DMS53 treated with DMSO at 0.1 percent for 48 hours (cell line): ENCODE data around the gene TLR1.
"Not testable (repeated sequence)": the region's sequence is repeated elsewhere in the genome, so short reads cannot be mapped to it uniquely, and the experiment has no call there.

Experiments used
- DNase-seq: peaks from one replicate; lab custom pipeline; 2025; ENCODE audit not compliant: unreplicated experiment; lab: John Stamatoyannopoulos, UW

TLR1 gene

DNA sequence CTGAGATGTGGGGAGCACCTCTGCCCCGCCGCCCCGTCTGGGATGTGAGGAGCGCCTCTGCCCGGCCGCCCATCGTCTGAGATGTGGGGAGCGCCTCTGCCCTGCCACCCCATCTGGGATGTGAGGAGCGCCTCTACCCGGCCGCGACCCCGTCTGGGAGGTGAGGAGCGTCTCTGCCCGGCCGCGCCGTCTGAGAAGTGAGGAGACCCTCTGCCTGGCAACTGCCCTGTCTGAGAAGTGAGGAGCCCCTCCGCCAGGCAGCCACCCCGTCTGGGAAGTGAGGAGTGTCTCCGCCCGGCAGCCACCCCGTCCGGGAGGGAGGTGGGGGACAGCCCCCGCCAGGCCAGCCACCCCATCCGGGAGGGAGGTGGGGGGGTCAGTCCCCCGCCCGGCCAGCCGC is 2.9 kb upstream of the TLR1 start:
- DNase-seq = not testable (repeated sequence)

DNA sequence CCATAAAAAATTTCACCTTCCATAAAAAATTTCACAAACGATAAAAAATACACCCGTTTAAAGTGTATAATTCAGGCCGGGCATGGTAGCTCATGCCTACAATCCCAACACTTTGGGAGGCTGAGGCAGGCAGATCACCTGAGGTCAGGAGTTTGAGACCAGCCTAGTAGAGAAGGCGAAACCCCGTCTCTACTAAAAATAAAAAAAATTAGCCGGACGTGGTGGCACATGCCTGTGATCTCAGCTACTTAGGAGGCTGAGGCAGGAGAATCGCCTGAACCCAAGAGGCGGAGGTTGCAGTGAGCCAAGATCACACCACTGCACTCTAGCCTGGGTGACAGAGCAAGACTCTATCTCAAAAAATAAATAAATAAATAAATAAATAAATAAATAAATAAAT is 1.7 kb upstream of the TLR1 start:
- not testable (repeated sequence) for DNase-seq

DNA sequence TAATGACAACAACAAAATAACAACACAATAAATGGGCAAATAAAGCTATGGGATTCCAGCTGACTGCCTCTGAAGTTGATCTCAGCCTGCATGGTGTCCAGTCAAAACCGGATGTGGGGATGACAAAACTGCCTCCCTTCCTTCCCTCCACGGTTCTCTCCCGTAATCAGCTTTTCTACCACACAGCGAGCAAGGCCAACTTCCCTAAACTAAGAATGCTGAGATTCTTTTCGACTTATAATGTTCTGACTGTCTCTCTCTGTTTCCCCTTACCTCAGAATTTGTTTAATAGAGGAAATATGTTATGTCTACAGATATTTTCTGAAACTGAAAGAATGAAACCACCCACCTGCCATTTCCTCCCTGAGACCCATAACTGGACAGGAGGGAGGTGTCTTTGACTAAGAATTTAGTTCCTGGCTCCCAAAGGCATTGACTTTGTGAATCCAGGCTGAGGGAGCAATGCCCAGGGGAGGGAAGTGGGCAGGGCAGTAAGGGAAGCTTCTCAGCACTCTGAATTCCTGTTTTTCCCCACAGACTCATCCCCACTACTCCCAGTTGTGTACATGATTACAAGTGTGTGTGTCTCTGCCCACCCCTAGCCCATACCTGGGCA is 1.0 kb upstream of the TLR1 start:
- no peak for DNase-seq

DNA sequence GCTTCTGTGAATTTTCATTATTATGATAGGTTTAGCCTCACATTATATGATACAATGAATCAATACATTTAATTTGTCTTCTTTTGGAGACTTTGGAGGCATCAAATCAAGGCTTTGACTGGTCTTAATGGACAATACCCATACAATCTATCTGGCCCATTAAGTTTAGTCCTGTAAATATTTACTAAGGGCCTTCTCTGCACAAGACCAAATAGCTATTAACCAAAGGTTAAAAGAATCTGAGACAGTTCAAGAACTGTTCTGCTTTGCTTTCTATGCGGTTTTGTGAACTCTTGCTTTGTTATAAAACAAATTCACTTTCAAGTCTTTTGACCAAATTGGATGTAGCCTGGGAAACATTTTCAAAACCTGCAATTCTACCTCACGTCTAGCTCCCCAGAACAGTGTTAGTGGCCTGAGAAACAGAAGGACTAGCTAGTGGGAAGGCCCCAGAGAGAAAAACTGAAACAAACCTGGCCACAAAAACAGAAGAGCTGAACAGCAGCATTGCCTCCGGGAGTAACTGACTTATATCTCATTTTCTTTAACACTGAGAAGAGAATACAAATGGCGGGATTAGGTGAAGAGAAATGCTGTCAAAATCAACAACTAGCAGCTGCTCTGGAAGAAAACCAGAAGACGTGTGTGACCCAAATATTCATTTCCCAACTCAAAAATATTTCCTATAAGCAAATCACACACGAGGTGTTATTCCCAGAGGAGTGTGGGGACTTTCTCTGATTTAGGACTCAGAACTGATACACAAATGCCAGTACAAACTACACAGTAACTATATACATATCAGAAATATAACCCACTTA is 548 bp downstream of the TLR1 start:
- no peak for DNase-seq

DNA sequence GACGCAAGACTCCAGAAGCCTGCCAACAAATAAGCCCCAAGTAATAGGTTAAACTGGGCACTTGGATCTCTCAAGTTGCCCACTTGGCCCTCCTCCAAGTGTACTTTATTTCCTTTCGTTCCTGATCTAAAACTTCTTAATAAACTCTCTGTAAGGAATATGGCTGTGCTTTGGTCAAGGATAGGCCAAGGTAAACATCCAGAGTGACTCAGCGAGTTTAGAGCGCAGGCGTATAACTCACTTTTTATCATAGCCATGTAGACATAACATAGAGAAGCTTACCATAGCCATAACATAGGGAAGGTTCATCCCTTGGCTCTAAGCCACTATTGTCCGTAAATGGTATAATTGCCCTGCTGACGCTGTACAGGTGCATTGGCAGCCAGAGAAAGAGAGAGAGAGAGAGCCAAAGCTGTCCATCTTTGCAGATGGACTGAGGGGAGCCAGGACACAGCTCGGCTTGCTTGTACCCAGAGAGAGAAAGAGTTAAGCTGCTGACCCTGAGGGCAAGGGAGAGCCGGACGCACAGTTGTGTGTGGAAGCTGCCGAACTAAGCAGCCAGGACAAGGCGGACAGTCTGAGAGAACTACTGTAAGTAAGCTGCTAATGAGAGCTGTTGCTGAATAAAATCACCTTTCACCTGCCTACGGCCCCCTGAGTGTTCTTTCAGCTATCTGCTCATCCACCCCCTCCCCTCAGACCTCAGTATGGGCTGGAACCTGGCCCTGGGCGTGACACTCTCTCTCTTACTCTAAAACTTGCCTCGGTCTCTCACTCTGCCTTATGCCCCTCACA is 1.8 kb downstream of the TLR1 start:
- no peak for DNase-seq

DNA sequence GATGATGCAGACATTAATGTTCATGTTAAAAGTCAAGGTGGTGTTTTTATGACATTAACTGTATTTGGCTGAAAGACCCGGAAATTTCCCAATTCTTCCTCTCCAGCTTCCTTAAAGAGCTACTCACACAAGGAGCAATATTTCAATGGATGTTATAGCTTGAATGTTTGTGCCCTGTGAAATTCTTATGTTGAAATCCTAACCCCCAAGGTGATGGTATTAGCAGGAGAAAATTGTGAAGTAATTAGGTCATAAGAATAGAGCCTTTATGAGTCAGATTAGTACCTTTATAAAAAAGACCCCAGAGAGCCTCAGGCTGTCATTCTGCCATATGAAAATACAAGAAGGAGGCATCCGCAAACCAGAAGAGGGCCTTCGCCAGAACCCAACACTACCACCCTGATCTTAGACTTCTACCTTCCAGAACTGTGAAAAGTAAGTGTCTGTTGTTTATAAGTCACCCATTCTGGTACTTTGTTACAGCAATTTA is 3.6 kb downstream of the TLR1 start:
- no peak for DNase-seq

DNA sequence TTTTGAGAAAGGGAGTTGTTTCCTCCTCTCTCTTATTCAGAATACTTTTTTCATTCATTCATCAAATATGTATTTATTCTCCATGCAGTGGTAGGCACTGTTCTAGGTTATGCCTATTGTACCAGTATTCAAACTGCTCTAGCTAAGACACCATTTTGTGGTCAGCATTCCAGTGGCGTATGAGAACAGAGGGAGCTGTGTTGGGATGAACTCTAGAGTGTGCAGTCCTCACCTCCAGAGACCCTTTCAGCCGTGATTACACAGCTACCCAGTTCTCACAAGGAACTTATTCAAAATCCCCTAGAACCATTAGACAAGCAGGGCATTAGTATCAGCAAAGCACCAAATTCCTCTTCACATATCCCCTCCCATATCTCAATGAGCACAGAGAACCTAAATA is 4.2 kb downstream of the TLR1 start:
- no peak for DNase-seq

DNA sequence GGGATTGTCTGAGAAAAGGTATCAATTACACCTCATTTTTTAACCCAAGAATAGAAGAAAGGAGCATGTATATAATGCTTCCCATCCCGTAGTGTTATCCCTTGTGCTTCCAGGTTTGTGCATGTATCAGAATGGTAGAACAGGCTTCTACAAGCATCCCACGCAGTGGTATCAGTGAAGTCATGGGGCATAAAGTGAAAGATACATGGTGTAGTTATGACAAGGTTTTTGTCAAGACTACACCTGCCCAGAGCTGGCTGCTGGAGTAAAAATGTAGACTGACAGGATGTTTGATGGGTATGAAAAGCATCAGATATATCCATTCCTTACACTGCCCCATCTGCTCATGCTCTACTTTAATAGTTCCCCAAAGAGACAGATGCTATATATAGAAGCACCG is 9.5 kb downstream of the TLR1 start:
- DNase-seq = no peak

DNA sequence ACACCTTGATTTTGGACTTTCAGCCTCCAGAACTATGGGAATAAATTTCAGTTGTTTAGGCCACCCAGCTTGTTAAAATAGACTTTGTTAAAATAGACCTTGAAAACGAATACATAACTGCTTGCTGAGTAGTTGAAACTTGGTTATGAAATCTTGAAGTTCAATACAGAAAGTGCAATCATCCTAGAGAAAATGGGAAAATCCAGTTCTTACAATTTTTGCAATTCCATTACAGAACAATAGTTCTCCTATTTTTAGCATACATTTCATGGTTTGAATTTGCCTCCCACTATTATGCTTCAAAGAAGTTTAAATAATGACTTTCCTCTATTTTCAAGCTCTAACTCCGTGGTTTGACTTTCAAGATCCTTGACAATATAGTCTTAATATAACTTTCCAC is 10.5 kb downstream of the TLR1 start:
- no peak for DNase-seq

DNA sequence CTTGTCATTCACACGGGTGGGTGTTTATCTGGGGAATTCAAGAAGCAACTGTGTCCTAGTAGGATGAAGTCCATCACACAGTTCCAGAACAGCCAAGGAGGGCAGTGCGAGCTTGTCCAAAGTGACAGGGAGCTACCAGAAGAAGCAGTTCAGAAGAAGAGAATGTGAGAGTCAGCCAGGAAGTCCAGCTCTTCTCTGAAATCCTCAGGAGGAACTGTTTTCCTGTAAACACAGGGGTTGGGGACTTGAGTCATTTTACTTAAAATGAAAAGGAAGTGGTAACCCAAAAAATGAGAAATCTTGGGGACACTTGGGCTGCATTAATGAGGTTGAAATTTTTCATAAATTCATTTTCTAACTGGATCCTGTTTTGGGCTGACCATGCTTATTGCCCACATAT is 13.6 kb downstream of the TLR1 start:
- no peak for DNase-seq

DNA sequence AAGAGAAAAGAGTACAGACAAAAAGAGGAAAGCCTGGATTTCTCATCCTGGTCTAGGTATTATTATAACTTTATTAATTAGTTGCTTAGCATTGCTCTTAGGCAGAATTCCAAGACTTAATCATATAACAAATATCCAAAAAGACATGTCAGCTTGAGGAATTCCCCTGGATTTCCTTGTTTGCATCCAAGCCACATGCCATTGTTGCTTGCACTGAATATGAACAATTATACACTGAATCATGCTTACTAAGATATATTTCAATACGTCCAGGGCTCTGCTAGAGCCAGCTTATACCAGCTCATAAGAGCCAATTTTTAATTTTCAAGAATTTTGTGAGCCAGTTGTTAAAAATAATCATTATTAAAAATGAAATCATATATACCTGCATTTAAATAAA is 16.3 kb downstream of the TLR1 start:
- DNase-seq = no peak

DNA sequence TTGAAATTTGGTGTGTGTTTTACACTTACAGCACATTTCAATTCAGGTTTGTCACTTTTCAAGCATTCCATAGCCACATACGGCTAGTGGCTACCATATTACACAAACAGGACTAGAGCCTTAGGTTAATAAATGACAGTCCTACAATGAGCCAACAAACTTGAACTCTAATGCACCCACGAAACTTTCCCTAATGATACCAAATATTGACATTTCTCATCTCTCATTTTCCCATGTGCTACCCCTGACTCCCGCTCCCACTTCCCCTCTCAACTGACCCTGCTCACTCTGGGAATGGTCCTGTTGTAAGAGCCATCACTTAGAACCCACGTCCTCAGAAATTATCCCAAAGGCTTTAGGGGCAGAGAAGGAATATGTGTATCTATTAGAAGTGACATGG is 16.9 kb downstream of the TLR1 start:
- DNase-seq = no peak

DNA sequence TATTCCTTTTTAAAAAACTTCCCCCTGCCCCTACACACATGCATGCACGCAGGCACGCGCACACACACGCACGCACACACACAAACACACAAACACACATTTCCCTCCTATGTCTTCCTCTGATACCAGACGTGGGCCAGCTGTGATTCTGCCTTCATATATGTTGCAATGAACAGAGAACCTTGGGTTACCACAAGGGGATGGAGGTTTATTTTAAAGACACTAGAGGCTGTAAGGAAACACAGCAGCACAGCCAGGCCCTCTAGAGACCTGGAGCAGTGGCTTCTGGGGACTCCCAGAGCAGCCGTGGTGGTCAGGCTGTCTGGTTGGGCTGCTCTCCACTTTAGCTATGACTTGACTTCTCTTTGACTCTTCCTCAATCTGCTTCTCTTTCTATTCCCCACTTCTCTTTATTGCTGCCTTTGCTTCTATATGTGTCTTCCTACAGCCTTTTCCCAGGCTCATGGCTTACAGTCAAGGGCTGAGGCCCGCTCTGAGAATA is 18.6 kb downstream of the TLR1 start:
- DNase-seq = no peak

DNA sequence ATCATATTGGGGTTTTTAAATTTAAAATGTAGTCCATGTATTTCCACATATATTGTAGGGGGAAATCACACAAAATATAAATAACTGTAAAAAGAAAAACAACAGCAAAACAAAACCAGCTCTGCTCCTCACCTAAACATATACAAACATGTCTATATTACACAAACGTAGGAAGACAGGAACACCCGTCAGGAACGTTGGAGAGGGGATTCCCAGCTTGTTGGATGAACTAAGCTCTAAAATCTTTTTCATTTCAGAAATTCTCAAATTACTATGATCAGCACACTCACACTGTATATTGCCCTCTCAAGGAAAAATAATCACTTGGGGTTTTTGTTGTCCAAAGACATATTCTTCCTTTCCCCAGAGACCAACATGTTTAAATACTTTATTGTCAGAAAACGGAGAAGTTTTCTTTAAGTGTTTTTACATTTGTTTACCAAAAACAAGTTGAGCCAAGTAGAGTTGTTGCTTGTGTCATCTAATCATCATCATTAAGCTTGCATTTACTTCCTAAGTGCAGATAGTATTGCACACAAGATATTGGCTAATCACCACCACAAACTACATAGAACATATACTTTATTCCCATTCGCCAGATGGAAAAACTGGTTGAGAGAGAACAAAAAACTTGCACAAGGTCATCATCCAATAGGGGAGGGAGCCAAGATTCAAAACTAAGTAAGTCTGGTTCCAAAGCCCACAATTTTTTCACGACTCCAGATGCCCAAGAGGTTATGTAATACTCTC is 19.4 kb downstream of the TLR1 start:
- no peak for DNase-seq

DNA sequence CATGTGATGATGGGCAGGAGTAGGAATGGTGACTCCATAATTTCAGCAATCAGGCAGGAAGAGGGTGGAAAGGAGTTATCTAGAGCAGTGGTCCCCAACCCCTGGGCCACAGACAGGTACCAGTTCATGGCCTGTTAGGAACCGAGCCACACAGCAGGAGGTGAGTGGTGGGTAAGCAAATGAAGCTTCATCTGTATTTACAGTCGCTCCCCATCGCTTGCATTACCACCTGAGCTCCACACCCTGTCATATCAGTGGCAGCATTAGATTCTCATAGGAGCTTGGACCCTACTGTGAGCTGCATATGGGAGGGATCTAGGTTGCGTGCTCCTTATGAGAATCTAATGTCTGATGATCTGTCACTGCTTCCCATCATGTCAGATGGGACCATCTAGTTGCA is 20.4 kb downstream of the TLR1 start:
- DNase-seq = no peak

DNA sequence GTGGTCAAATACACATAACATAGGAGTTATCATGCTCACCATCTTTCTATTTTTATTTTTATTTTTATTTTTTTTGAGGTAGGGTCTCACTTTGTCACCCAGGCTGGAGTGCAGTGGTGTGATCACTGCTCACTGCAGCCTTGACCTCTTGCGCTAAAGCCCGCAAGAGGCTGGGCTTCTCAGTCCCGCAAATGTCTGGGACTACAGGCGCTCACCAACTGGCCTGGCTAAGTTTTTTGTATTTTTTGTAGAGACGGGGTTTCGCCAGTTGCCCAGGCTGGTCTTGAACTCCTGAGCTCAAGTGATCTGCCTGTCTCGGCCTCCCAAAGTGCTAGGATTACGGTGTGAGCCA is 21.5 kb downstream of the TLR1 start:
- no peak for DNase-seq

DNA sequence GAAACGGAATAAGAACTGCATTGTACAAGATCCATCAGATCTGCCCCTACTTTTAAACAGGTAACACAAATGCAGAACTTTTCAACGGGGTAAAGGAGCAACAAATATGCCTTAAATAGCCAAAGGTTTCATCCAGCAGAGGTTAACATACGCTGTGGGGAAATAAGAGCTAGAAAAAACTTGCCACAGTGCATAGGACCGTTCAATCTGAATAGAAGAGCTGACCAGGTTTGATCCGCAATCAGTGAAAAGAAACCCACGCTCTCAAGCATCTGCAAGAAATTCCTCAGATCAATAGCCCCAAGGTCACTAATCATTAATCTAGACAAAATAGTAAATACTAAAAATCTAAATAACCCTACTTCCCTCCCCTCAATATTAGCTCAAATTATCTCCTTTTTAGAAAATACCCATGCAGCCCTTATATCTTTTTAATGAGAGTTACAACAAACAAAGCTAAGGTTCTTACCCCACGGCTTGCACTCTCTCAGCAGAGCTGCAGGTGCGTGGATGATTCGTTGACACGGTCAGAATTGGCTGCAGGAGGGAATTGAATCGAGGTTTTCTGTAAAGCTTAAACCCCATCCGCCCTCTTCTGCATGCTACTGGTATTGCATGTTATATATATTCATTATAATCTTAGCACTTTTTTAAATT is 22.0 kb downstream of the TLR1 start, which contains the start of gene TLR10:
Gene TLR10, minus strand, starts transcription at position 539 of the 657 bp plus-strand sequence. CDS start 7,400 bp downstream, outside the sequence.
- peak; percentile 81 for DNase-seq

DNA sequence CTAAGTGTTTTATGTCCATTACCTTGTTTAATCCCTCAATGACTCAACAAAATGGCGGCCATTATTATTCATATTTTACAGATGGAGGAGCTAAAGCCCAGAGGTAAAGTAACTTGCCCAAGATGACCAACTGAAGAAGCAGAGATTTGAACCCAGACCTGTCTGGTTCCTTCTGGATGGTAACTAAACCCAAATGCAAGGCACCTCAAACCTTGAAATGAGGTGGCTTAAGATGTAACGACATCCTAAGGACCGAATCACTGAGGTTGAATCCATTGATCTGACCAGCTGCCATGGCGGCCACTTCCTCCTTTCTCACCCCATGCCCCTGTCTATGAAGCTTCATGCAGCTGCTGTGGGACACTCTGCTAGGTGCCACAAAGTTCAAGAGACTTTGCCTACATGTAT is 22.7 kb downstream of the TLR1 start:
- DNase-seq = no peak

DNA sequence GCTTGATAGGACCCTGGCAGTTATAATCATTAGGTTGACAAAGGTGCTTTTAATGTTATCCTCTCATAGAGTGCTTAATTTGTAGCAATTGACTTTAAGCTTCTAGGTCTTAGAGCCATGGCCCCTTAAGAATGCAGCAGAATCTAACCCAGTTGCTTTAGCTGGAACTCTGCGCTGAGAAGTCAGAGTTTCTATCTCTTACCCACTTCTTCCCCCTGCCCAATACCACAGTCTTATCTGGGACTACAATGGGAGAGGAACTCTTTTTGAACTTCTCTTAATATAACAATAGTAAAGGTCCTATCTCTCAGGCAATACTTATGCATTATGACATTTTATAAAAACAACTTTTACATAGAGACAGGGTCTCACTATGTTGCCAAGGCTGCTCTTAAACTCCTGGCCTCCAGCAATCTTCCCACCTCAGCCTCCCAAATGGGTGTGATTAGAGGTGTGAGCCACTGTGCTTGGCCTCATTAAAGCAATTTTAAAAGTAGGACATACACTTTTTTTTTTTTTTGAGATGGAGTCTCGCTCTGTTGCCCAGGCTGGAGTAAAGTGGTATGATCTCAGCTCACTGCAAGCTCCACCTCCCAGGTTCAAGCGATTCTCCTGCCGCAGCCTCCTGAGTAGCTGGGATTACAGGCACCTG is 23.6 kb downstream of the TLR1 start:
- DNase-seq = no peak

DNA sequence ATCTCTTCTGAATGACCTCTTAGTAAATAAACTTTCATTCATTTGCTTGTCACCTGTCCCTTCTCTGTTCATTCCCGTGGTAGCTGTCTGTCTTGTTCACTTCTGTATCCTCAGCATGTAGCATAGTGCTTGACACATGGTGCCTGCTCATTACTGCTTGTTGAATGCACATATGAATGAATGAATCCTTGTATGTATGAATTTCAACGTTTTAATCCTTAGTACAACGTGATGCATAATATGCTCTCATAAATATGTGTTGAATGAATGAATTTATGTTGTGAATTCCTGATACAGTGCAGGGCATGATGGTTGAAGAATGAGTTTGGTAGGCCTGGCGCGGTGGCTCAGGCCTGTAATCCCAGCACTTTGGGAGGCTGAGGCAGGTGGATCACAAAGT is 24.8 kb downstream of the TLR1 start:
- DNase-seq = no peak
